PC-9 (cell line): ENCODE results near the gene IRAG1. TPM values are rescaled to one million over a fixed set of nuclear protein-coding genes. Genes with fewer than 3 reads are reported as not detected.

ENCODE experiments used
- BruUV-seq: library from RNA; stranded (reverse); fragments of 400-500 nt; replicated peaks from 2 replicates; lab custom pipeline; 2021; lab: Mats Ljungman, UMichigan
- CTCF ChIA-PET: fragments of 300-600 bp; sonication (Branson Sonifier 250); formaldehyde crosslinking; loops from one replicate; lab custom pipeline; 2022; ENCODE audit warnings: antibody characterized with exemption; lab: Charles Lee
- POLR2A ChIA-PET: fragments of 300-600 bp; sonication (Branson Sonifier 250); formaldehyde crosslinking; loops from one replicate; lab custom pipeline; 2022; ENCODE audit warnings: antibody characterized with exemption; ENCODE audit not compliant: unreplicated experiment; lab: Charles Lee
- DNase-seq, 2 experiments: peaks; one replicate each; pipeline versions ENCODE4 v3.0.0 to v3.0.0-alpha.2; 2015 to 2022; ENCODE audit warnings: mixed read lengths in 1 of 2
- H2AFZ ChIP-seq: fragments of 200-600 bp; sonication (generic); 2 replicates; pipeline ENCODE4 v1.8.1; 2017; ENCODE audit warnings: antibody characterized with exemption
- H3F3A ChIP-seq: fragments of 200-600 bp; sonication (generic); 2 replicates; pipeline ENCODE4 v1.8.1; 2017; ENCODE audit warnings: antibody characterized with exemption, mild to moderate bottlenecking, low read depth; ENCODE audit not compliant: insufficient read depth
- H3K27ac ChIP-seq: fragments of 200-600 bp; sonication (generic); 2 replicates; pipeline ENCODE4 v1.6.1; 2016; ENCODE audit warnings: mixed run types
- H3K27me3 ChIP-seq: fragments of 200-600 bp; sonication (generic); 2 replicates; pipeline ENCODE4 v1.6.1; 2016; ENCODE audit warnings: low read depth, mixed run types; ENCODE audit not compliant: insufficient read depth
- H3K36me3 ChIP-seq: fragments of 200-600 bp; sonication (generic); 2 replicates; pipeline ENCODE4 v1.6.1; 2016; ENCODE audit warnings: low read depth, mixed run types
- H3K4me1 ChIP-seq: fragments of 200-600 bp; sonication (generic); replicated peaks from 2 replicates; pipeline ENCODE4 v1.6.1; 2016; ENCODE audit warnings: mixed run types; ENCODE audit not compliant: insufficient read depth
- H3K4me2 ChIP-seq: fragments of 200-600 bp; sonication (generic); 2 replicates; pipeline ENCODE4 v1.6.1; 2017; ENCODE audit warnings: mixed run types
- H3K4me3 ChIP-seq: fragments of 200-600 bp; sonication (generic); 2 replicates; pipeline ENCODE4 v1.6.1; 2016; ENCODE audit warnings: mixed run types
- H3K79me2 ChIP-seq: fragments of 200-600 bp; sonication (generic); 2 replicates; pipeline ENCODE4 v1.6.1; 2017; ENCODE audit warnings: low read depth, mixed run types
- H3K9me2 ChIP-seq: fragments of 200-600 bp; sonication (generic); 2 replicates; pipeline ENCODE4 v1.8.1; 2017; ENCODE audit warnings: mild to moderate bottlenecking; ENCODE audit not compliant: insufficient read depth
- H3K9me3 ChIP-seq: fragments of 200-600 bp; sonication (generic); 2 replicates; pipeline ENCODE4 v1.8.1; 2016; ENCODE audit warnings: low read depth; ENCODE audit not compliant: insufficient read depth
- H4K20me1 ChIP-seq: fragments of 200-600 bp; sonication (generic); 2 replicates; pipeline ENCODE4 v1.8.1; 2017; ENCODE audit not compliant: insufficient read depth
- CTCF ChIP-seq: fragments of 200-600 bp; sonication (generic); conservative IDR thresholded peaks from 2 replicates; pipeline ENCODE4 v1.6.1; 2017; ENCODE audit warnings: mixed run types, antibody characterized with exemption, mild to moderate bottlenecking, moderate library complexity
- EZH2 ChIP-seq: fragments of 200-600 bp; sonication (generic); IDR thresholded peaks from 2 replicates; pipeline ENCODE4 v1.8.0; 2017; ENCODE audit warnings: antibody characterized with exemption, low read depth
- intact Hi-C: fragments of 100-400 bp; cut with micrococcal nuclease; formaldehyde crosslinking; loops from one replicate; pipeline ENCODE4 v1.10.0; 2022; ENCODE audit not compliant: unreplicated experiment
- total RNA-seq: library from RNA; stranded (reverse); gene quantifications from 2 replicates; pipeline ENCODE4 v1.2.3, GENCODE V29; 2021

Gene IRAG1
- total RNA-seq, 1 experiment from 2014 or later, result 1.3 TPM

DNA sequence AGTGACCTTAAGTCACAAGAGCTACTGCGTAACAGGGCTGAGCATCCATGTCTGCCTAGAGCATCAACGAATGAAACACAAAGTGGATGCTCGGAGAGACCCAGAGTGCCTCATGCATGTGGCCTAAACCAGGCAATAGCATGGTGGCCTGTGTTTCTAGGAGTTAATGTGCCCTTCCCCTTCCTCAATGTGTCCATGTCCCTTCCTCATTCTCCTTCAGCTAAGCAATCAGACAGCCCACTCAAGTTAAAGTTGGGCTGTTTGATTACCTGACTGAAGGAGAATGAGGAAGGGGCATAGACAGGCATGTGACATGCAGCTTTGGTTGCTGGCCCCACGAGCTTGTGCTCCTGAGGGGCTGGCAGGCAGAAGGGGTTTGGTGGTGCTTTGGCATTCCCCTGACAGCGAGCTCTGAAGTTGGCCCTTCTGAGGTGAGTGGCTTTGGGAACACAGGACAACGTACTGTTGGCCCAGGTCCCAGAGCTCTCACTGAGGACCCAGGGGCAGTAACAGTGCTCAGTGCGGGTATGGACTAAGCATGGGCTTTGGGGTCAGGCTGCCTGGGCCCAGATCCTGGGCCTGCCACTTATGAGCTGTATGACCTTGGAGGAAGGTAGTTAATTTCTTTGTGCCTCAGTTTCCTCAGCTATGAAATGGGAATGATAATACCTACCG lies 46.7 kb downstream of the IRAG1 start:
- no peaks in the 10 kb centered on the region for H3K9me2 ChIP-seq
- TF ChIP-seq CTCF (no peak), EZH2 (no peak)
- no peak overlapping the region for H2AFZ ChIP-seq
- no peaks in the 10 kb centered on the region for H3K27me3 ChIP-seq
- H3K9me3 ChIP-seq, result no peaks in the 10 kb centered on the region
- H3K4me3 ChIP-seq, result no peak overlapping the region
- POLR2A ChIA-PET, result interaction anchor here (0.6 kb wide), 1 partner anchor 9 kb away, joined by 6 read pairs; no protein-coding TSS in a partner anchor
- H3F3A ChIP-seq, result no peaks in the 10 kb centered on the region
- BruUV-seq, result no TSS peak
- no peaks in the 10 kb centered on the region for H4K20me1 ChIP-seq
- H3K4me1 ChIP-seq, result peaks cover 11% of the 10 kb centered on the region; the same call in 1 of the 2 replicates
- no peak for DNase-seq
- CTCF ChIA-PET, result interaction anchor here (0.5 to 0.7 kb wide), 2 partner anchors 191 to 1111 kb away, joined by 3 to 12 read pairs; no protein-coding TSS in a partner anchor
- no peaks in the 10 kb centered on the region for H3K36me3 ChIP-seq
- intact Hi-C loops, result no loop called here
- H3K27ac ChIP-seq, result no peak overlapping the region
- H3K79me2 ChIP-seq, result no peaks in the 10 kb centered on the region
- no peak overlapping the region for H3K4me2 ChIP-seq

- no TSS peak for BruUV-seq
- intact Hi-C loops, result no loop called here
- H3K79me2 ChIP-seq, result no peaks in the 10 kb centered on the region
- ChIA-PET POLR2A (interaction anchor here (0.6 kb wide), 1 partner anchor 10 kb away, joined by 6 read pairs; no protein-coding TSS in a partner anchor), CTCF (no interaction called here)
- H3K36me3 ChIP-seq, result no peaks in the 10 kb centered on the region
- H3K4me3 ChIP-seq, result no peak overlapping the region
- no peaks in the 10 kb centered on the region for H3K9me3 ChIP-seq
- no peak for DNase-seq
- H3K27ac ChIP-seq, result no peak overlapping the region
- H4K20me1 ChIP-seq, result no peaks in the 10 kb centered on the region
- no peaks in the 10 kb centered on the region for H3F3A ChIP-seq
- TF ChIP-seq EZH2 (no peak), CTCF (no peak)
- H3K4me1 ChIP-seq, result peaks cover 11% of the 10 kb centered on the region; the same call in 1 of the 2 replicates
- H3K9me2 ChIP-seq, result no peaks in the 10 kb centered on the region
- no peak overlapping the region for H2AFZ ChIP-seq
- H3K27me3 ChIP-seq, result no peaks in the 10 kb centered on the region
- no peak overlapping the region for H3K4me2 ChIP-seq
These were observed 47.5 kb downstream of the IRAG1 start for GRCh38 chr11:10646005-10646404.

GRCh38 chr11:10645212-10645795 lies 48.3 kb downstream of the IRAG1 start:
- H3K36me3 ChIP-seq, result no peaks in the 10 kb centered on the region
- CTCF ChIA-PET, result no interaction called here
- peaks cover 11% of the 10 kb centered on the region; the same call in 1 of the 2 replicates for H3K4me1 ChIP-seq
- no peaks in the 10 kb centered on the region for H3K9me2 ChIP-seq
- no TSS peak for BruUV-seq
- no peaks in the 10 kb centered on the region for H3K27me3 ChIP-seq
- no peaks in the 10 kb centered on the region for H3K79me2 ChIP-seq
- no peak overlapping the region for H3K27ac ChIP-seq
- H4K20me1 ChIP-seq, result no peaks in the 10 kb centered on the region
- no peak overlapping the region for H3K4me2 ChIP-seq
- POLR2A ChIA-PET, result no interaction called here
- H3K4me3 ChIP-seq, result no peak overlapping the region
- DNase-seq, result no peak
- intact Hi-C loops, result no loop called here
- H3F3A ChIP-seq, result no peaks in the 10 kb centered on the region
- no peaks in the 10 kb centered on the region for H3K9me3 ChIP-seq
- H2AFZ ChIP-seq, result no peak overlapping the region
- no peak for TF ChIP-seq CTCF
- no peak for TF ChIP-seq EZH2

Other genes with a start within 250 kb of the IRAG1 start
- 16.5 and 17.4 TPM in 2 replicates for gene AMPD3, start 238.5 kb downstream of the IRAG1 start, total RNA-seq
- 33.7 and 36.8 TPM in 2 replicates for gene RNF141, start 152.6 kb downstream of the IRAG1 start, total RNA-seq
- gene LYVE1, start 125.1 kb downstream of the IRAG1 start, total RNA-seq, result not detected in 2 replicates
- gene CTR9, start 57.5 kb upstream of the IRAG1 start, total RNA-seq, result 11.1 and 19.7 TPM in 2 replicates
- 353 and 439 TPM in 2 replicates for gene EIF4G2, start 115.2 kb upstream of the IRAG1 start, total RNA-seq
- gene ZBED5, start 164.3 kb upstream of the IRAG1 start, total RNA-seq, result 14.7 and 21.5 TPM in 2 replicates